H9 (cell line): ENCODE results near the gene GCSAML. TPM values are rescaled to one million over a fixed set of nuclear protein-coding genes. Genes with fewer than 3 reads are reported as not detected.

Experiments
- DNase-seq: peaks from one replicate; pipeline ENCODE4 v3.0.0-alpha.2; 2017
- H2AFZ ChIP-seq: one replicate; pipeline ENCODE4 v1.6.1; 2013; ENCODE audit warnings: mild to moderate bottlenecking, low read length, control low read depth, moderate library complexity
- H2AK5ac ChIP-seq: 2 replicates; pipeline ENCODE4 v1.6.1; 2013; ENCODE audit warnings: low read length, control low read depth, mixed read lengths; ENCODE audit not compliant: insufficient read length
- H2BK120ac ChIP-seq: one replicate; pipeline ENCODE4 v1.6.1; 2013; ENCODE audit warnings: low read depth, mild to moderate bottlenecking, low read length, control low read depth, inconsistent platforms; ENCODE audit not compliant: poor library complexity, severe bottlenecking
- H2BK12ac ChIP-seq: 2 replicates; pipeline ENCODE4 v1.6.1; 2013; ENCODE audit warnings: low read length, control low read depth, mixed read lengths, low read depth; ENCODE audit not compliant: insufficient read length
- H2BK15ac ChIP-seq: 2 replicates; pipeline ENCODE4 v1.6.1; 2013; ENCODE audit warnings: low read depth, low read length, control low read depth
- H2BK20ac ChIP-seq: one replicate; pipeline ENCODE4 v1.6.1; 2013; ENCODE audit warnings: low read depth, mild to moderate bottlenecking, low read length, control low read depth, inconsistent platforms; ENCODE audit not compliant: poor library complexity, severe bottlenecking
- H2BK5ac ChIP-seq: 2 replicates; pipeline ENCODE4 v1.6.1; 2013; ENCODE audit warnings: low read length, control low read depth, mixed read lengths; ENCODE audit not compliant: insufficient read length
- H3K14ac ChIP-seq: 2 replicates; pipeline ENCODE4 v1.6.1; 2013; ENCODE audit warnings: low read length, control low read depth; ENCODE audit not compliant: insufficient read depth
- H3K18ac ChIP-seq: 2 replicates; pipeline ENCODE4 v1.6.1; 2013; ENCODE audit warnings: low read depth, mild to moderate bottlenecking, mixed read lengths, low read length, control low read depth; ENCODE audit not compliant: insufficient read length
- H3K23ac ChIP-seq: 2 replicates; pipeline ENCODE4 v1.6.1; 2013; ENCODE audit warnings: low read length, control low read depth, mixed read lengths, low read depth; ENCODE audit not compliant: insufficient read length
- H3K23me2 ChIP-seq: 2 replicates; pipeline ENCODE4 v1.6.1; 2013; ENCODE audit warnings: low read depth, mild to moderate bottlenecking, mixed read lengths, low read length, control low read depth; ENCODE audit not compliant: insufficient read length, poor library complexity, severe bottlenecking
- H3K27ac ChIP-seq: 2 replicates; pipeline ENCODE4 v1.5.1; 2013; ENCODE audit warnings: low read length, control low read depth, mixed read lengths, low read depth; ENCODE audit not compliant: insufficient read length
- H3K27me3 ChIP-seq: 2 replicates; pipeline ENCODE4 v1.6.1; 2013; ENCODE audit warnings: low read length, control low read depth, inconsistent platforms; ENCODE audit not compliant: insufficient read depth
- H3K4ac ChIP-seq: 2 replicates; pipeline ENCODE4 v1.6.1; 2013; ENCODE audit warnings: low read depth, mild to moderate bottlenecking, control low read depth, inconsistent platforms, low read length, moderate library complexity
- H3K4me1 ChIP-seq: 2 replicates; pipeline ENCODE4 v1.6.1; 2013; ENCODE audit warnings: low read length, control low read depth, inconsistent platforms; ENCODE audit not compliant: insufficient read depth
- H3K4me2 ChIP-seq: 2 replicates; pipeline ENCODE4 v1.6.1; 2013; ENCODE audit warnings: low read length, control low read depth, mixed read lengths; ENCODE audit not compliant: insufficient read length, insufficient read depth
- H3K56ac ChIP-seq: 2 replicates; pipeline ENCODE4 v1.6.1; 2013; ENCODE audit warnings: low read depth, mild to moderate bottlenecking, mixed read lengths, low read length, control low read depth; ENCODE audit not compliant: insufficient read length
- H3K79me1 ChIP-seq: 2 replicates; pipeline ENCODE4 v1.6.1; 2013; ENCODE audit warnings: low read depth, mild to moderate bottlenecking, moderate library complexity, low read length, control low read depth, inconsistent platforms; ENCODE audit not compliant: insufficient read depth, poor library complexity, severe bottlenecking
- H3K79me2 ChIP-seq: 2 replicates; pipeline ENCODE4 v1.6.1; 2013; ENCODE audit warnings: low read length, control low read depth, inconsistent platforms; ENCODE audit not compliant: insufficient read depth
- H3K9ac ChIP-seq: 2 replicates; pipeline ENCODE4 v1.6.1; 2013; ENCODE audit warnings: low read length, control low read depth, mixed read lengths; ENCODE audit not compliant: insufficient read length; ENCODE audit errors: extremely low read depth
- H3K9me3 ChIP-seq: one replicate; pipeline ENCODE4 v1.6.1; 2013; ENCODE audit warnings: low read depth, low read length, inconsistent platforms; ENCODE audit not compliant: control insufficient read depth
- H3T11ph ChIP-seq: one replicate; pipeline ENCODE4 v1.6.1; 2013; ENCODE audit warnings: mild to moderate bottlenecking, low read length, control low read depth, inconsistent platforms
- H4K20me1 ChIP-seq: one replicate; pipeline ENCODE4 v1.6.1; 2013; ENCODE audit not compliant: control insufficient read depth, insufficient read length, insufficient read depth
- H4K5ac ChIP-seq: 2 replicates; pipeline ENCODE4 v1.6.1; 2013; ENCODE audit warnings: low read depth, mild to moderate bottlenecking, mixed read lengths, low read length, control low read depth; ENCODE audit not compliant: insufficient read length
- H4K8ac ChIP-seq: replicated peaks from 2 replicates; pipeline ENCODE4 v1.6.1; 2013; ENCODE audit warnings: low read length, control low read depth, mixed read lengths, low read depth; ENCODE audit not compliant: insufficient read length
- H4K91ac ChIP-seq: 2 replicates; pipeline ENCODE4 v1.6.1; 2013; ENCODE audit warnings: low read depth, mild to moderate bottlenecking, moderate library complexity, mixed read lengths, low read length, control low read depth; ENCODE audit not compliant: insufficient read length
- H3K27ac Mint-ChIP-seq, 3 experiments: 2 replicates in 2 of 3; 3 replicates in 1 of 3; pipeline ENCODE4 v1.8.0; 2020 to 2021; ENCODE audit warnings: mixed read lengths in 3 of 3, mild to moderate bottlenecking in 1 of 3, moderate library complexity in 1 of 3
- H3K27me3 Mint-ChIP-seq: 2 replicates; pipeline ENCODE4 v1.8.0; 2021; ENCODE audit warnings: low read depth, mild to moderate bottlenecking, moderate library complexity, mixed read lengths
- H3K36me3 Mint-ChIP-seq, 3 experiments: 2 replicates in 2 of 3; 3 replicates in 1 of 3; pipeline ENCODE4 v1.8.0; 2020 to 2021; ENCODE audit warnings: low read depth in 3 of 3, mixed read lengths in 3 of 3; ENCODE audit not compliant: insufficient read depth in 1 of 3
- H3K4me1 Mint-ChIP-seq, 2 experiments: 2 replicates each; pipeline ENCODE4 v1.8.0; 2020; ENCODE audit warnings: mixed read lengths in 2 of 2
- H3K4me3 Mint-ChIP-seq, 2 experiments: 2 replicates in 1 of 2; 3 replicates in 1 of 2; pipeline ENCODE4 v1.8.0; 2020 to 2021; ENCODE audit warnings: mild to moderate bottlenecking in 2 of 2, mixed read lengths in 2 of 2, moderate library complexity in 1 of 2
- H3K9me3 Mint-ChIP-seq, 2 experiments: 2 replicates in 1 of 2; 3 replicates in 1 of 2; pipeline ENCODE4 v1.8.0; 2020; ENCODE audit warnings: mild to moderate bottlenecking in 2 of 2, mixed read lengths in 2 of 2, moderate library complexity in 1 of 2
- CTCF ChIP-seq: fragments of 200-600 bp; sonication (generic); conservative IDR thresholded peaks from 3 replicates; pipeline ENCODE4 v1.8.0; 2021; ENCODE audit warnings: antibody characterized with exemption, mild to moderate bottlenecking
- WGBS: extraction: QIAGEN DNeasy Blood & Tissue Kit; methylation state at CpG from one replicate; pipeline ENCODE4 v1.1.7; 2013; ENCODE audit warnings: missing lambda C conversion rate, low lambda C conversion rate, mixed read lengths; ENCODE audit not compliant: insufficient read length; ENCODE audit errors: extremely low coverage; 5-methylcytosine and 5-hydroxymethylcytosine counted together
- total RNA-seq: library from RNA; stranded (reverse); gene quantifications from 2 replicates; pipeline ENCODE4 v1.2.1, GENCODE V29; 2021

The GCSAML gene
- total RNA-seq, 1 experiment from 2014 or later, result not detected

- no peak within 1 kb of the TSS for H3K56ac ChIP-seq
- H2BK20ac ChIP-seq, result no peak within 1 kb of the TSS
- TF ChIP-seq CTCF, result no peak
- peaks cover 3 to 5% of the 10 kb centered on the region in 2 experiments for H3K4me1 Mint-ChIP-seq
- no CpG with 5 or more reads among the region's 2 CpGs for whole genome bisulfite sequencing
- H2AFZ ChIP-seq, result no peak within 1 kb of the TSS
- no peaks in the 10 kb centered on the region for H4K20me1 ChIP-seq
- no peak within 1 kb of the TSS for H2AK5ac ChIP-seq
- no peak within 1 kb of the TSS for H2BK12ac ChIP-seq
- H3K27me3 ChIP-seq, result no peaks in the 10 kb centered on the region
- no peak within 1 kb of the TSS for H2BK120ac ChIP-seq
- H3K27me3 Mint-ChIP-seq, result no peaks in the 10 kb centered on the region
- no peak within 1 kb of the TSS for H3K4me3 Mint-ChIP-seq
- H3K4ac ChIP-seq, result no peak within 1 kb of the TSS
- no peaks in the 10 kb centered on the region for H3K4me1 ChIP-seq
- no peak within 1 kb of the TSS for H4K8ac ChIP-seq
- H3K9ac ChIP-seq, result no peak within 1 kb of the TSS
- no peaks in the 10 kb centered on the region for H3K23me2 ChIP-seq
- H3T11ph ChIP-seq, result no peak within 1 kb of the TSS
- no peaks in the 10 kb centered on the region for H3K79me1 ChIP-seq
- no peaks in the 10 kb centered on the region for H3K9me3 ChIP-seq
- no peak within 1 kb of the TSS for H2BK15ac ChIP-seq
- no peak within 1 kb of the TSS for H3K4me2 ChIP-seq
- H3K36me3 Mint-ChIP-seq, result no peaks in the 10 kb centered on the region
- no peak within 1 kb of the TSS for H3K18ac ChIP-seq
- no peak within 1 kb of the TSS for H3K14ac ChIP-seq
- no peak within 1 kb of the TSS for H3K27ac ChIP-seq
- no peak within 1 kb of the TSS for H3K23ac ChIP-seq
- no peak for DNase-seq
- no peak within 1 kb of the TSS for H4K91ac ChIP-seq
- H3K79me2 ChIP-seq, result no peaks in the 10 kb centered on the region
- peaks cover 0 to 3% of the 10 kb centered on the region in 2 experiments; a peak in 2 of 5 replicates for H3K9me3 Mint-ChIP-seq
- H3K27ac Mint-ChIP-seq, result no peak within 1 kb of the TSS
- H4K5ac ChIP-seq, result no peak within 1 kb of the TSS
- no peak within 1 kb of the TSS for H2BK5ac ChIP-seq
Measured at GRCh38 chr1:247536340-247536739, 12.6 kb upstream of the GCSAML start, which contains the start of gene OR2C3. Gene OR2C3, minus strand, starts transcription at chr1:247536440. Its CDS starts 3,929 bp downstream, at chr1:247532511.
